NCI-H1694 (cell line): ENCODE measurements around the gene SHLD1.
"Not testable (repeated sequence)": the region's sequence is repeated elsewhere in the genome, so short reads cannot be mapped to it uniquely, and the experiment has no call there.

ENCODE experiments used
- DNase-seq: peaks from one replicate; lab custom pipeline; 2025; lab: John Stamatoyannopoulos, UW

The SHLD1 gene, protein sequence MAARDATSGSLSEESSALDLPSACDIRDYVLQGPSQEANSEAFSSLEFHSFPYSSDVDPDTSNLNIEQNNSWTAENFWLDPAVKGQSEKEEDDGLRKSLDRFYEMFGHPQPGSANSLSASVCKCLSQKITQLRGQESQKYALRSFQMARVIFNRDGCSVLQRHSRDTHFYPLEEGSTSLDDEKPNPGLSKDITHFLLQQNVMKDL

GRCh38 chr20:5749952-5750779, at the start of gene SHLD1:
SHLD1 (plus strand) TSS chr20:5750401; CDS start chr20:5772866, 22,465 bp downstream.
- peak; percentile 78 for DNase-seq

DNA sequence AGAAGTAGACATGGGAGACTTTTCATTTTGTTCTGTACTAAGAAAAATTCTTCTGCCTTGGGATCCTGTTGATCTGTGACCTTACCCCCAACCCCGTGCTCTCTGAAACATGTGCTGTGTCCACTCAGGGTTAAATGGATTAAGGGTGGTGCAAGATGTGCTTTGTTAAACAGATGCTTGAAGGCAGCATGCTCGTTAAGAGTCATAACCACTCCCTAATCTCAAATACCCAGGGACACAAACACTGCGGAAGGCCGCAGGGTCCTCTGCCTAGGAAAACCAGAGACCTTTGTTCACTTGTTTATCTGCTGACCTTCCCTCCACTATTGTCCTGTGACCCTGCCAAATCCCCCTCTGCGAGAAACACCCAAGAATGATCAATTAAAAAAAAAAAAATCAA, 47.9 kb upstream of the SHLD1 start:
- not testable (repeated sequence) for DNase-seq

DNA sequence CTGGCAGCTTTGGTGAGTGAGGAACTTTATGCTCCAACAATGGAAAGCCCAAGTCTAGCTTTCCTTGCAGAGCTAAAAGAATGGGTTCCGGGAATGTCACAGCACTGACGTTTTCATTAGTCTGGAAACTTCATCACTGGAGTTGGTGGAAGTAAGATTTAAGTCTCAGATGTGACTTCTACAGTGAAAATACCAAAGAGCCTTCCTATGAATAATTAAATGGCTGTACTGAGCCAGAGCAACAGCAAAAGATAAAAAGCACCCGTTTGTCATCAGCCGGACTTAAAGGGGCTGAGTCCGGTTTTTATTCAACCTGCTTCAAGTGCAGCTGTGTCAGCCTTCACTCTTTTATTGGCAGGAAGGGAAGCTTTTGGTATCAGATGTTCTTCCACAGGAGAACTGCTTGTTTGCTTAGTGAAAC, 46.5 kb upstream of the SHLD1 start:
- no peak for DNase-seq

GRCh38 chr20:5705827-5706226, 44.4 kb upstream of the SHLD1 start:
- DNase-seq: no peak

GRCh38 chr20:5706797-5707196, 43.4 kb upstream of the SHLD1 start:
- DNase-seq: no peak

DNA sequence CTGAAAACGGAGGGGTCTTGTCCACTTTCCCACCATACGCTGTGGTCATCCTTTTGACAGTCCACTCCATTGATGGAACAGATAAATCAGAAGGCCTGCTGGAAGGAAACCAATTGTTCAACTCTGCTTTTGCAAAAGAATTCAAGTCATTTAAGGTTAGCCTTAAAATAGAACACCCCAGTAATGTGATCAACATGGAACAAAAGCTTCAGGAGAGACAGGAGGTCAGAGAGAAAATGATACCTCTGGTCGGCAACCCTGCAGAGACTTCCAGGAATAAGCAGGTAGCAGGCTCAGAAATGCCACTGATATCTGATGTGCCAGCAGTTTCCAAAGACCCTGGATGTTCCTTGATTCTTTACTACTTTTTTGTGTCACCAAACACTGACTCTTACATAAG, 39.6 kb upstream of the SHLD1 start:
- DNase-seq: no peak

GRCh38 chr20:5714261-5715041, 35.8 kb upstream of the SHLD1 start:
- no peak for DNase-seq

DNA sequence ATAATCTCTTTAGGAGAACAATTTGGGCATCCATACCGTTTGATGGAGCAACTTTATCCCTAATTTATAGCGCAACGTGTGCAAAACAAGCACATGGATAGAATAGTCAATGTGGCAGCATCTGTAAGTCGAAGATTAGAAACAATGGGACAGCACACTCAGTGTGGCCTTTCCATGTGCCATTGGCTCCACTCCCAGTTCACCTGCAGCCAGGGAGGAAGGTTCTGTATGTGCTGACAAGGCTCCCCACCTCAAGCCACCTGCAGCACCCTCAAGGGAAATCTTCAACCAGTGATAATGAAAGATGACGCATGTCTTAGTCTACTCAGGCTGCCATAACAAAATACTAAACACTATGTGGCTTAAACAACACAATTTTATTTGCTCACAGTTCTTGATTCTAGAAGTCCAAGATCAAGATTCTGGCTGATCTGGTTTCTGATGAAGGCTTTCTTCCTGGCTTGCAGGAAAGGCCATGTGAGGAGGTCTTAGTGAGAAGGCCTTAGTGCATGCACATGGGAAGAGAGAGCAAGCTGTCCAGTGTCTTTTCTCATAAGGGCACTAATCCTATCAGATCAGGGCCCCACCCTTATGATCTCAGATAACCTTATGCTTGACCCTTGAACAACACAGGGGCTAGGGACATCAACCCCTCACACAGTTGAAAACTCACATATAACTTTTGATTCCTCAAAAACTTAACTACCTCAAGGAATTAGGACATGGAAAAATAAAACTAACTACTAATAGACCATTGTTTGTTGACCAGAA, 34.9 kb upstream of the SHLD1 start:
- DNase-seq: no peak

- DNase-seq: no peak
These were observed 33.2 kb upstream of the SHLD1 start for GRCh38 chr20:5716953-5717352.

- DNase-seq: no peak
These were observed 31.2 kb upstream of the SHLD1 start for GRCh38 chr20:5718896-5719595.

GRCh38 chr20:5719861-5720403, 30.3 kb upstream of the SHLD1 start:
- no peak for DNase-seq

DNA sequence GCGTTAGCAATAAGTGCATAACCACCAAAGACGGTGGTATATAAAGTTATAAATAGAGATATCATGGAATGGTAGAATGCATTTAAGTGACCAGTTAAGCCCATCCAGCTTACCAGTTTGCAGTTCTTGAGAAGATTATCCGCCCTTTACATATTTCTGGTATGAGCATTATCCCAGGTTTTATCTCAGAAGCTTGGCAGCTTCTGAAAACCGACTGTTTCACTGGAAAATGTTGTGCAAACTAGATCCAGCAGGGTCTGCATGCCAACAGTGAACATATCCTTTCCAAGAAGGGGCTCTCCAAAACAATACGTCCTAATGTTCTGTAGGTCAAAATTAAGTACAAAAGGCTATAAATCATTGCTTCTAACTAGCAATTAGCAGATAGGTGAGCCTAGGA, 29.5 kb upstream of the SHLD1 start:
- DNase-seq: no peak

GRCh38 chr20:5721356-5721755, 28.8 kb upstream of the SHLD1 start:
- not testable (repeated sequence) for DNase-seq

- DNase-seq: no peak
These were observed 27.3 kb upstream of the SHLD1 start for GRCh38 chr20:5722927-5723326.

- DNase-seq: not testable (repeated sequence)
These were observed 25.1 kb upstream of the SHLD1 start for GRCh38 chr20:5725183-5725463.

DNA sequence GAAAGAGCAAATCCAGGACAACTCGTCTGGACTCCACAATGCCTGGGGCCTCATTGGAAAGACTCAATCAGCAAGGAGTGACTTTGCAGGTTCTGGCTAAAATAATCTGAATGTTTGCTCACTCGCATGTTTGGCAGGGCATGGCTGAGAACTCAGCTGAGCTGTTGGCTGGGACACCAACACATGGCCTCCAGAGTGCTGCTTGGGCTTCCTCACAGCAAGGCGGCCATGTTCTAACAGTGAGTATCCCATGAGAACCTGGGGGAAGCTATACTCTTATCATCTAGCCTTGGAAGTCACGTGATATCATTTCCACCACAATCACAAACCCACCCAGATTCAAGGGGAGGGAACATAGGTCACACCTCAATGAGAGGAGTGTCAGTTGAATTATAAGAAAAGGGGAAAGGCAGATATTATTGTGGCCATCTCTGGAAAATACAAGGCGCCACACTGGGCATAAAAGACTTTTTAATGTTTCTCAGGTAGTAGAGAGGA, 23.1 kb upstream of the SHLD1 start:
- no peak for DNase-seq

- DNase-seq: no peak
These were observed 20.9 kb upstream of the SHLD1 start for GRCh38 chr20:5729348-5729747.

GRCh38 chr20:5730131-5730530, 20.1 kb upstream of the SHLD1 start:
- no peak for DNase-seq

- no peak for DNase-seq
These were observed 18.3 kb upstream of the SHLD1 start for GRCh38 chr20:5731753-5732366.

GRCh38 chr20:5734602-5735001, 15.6 kb upstream of the SHLD1 start:
- DNase-seq: no peak
